ENCODE data around the gene ZNF44.

GRCh38 chr19:12261554-12261953 is 33.1 kb downstream of the ZNF44 start:
- TF ChIP-seq EZH2 (IDR thresholded peaks at IDR 0.05; ENCODE audit: insufficient read depth, poor library complexity, severe bottlenecking) = no peak
- TF ChIP-seq EZH2phosphoT487 (IDR thresholded peaks at IDR 0.05; ENCODE audit: insufficient read depth, low read depth) = no peak

Measured in GM23248 (cell line).